Measurements from ENCODE around the gene PLAAT1.

PLAAT1 gene

DNA sequence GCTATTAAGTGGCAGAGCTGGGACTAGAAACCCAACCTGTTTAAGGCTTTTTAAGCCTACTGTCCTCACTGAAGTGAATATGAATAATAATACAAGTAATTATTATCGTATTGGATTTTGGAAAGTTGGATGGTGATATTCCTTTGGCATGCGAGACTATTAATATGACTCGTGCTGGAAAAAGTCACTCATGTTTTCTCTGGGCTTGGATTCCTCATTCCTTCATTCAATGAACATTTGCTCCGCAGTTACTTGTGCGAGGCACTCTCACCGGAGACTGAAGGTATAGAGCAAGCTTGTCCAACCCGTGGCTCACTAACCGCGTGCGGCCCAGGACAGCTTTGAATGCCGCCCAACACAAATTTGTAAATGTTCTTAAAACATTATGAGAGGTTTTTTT lies 694 bp downstream of the PLAAT1 start:
- no peaks in the 10 kb centered on the region; the same call in 1 of the 2 replicates for H3K4me1 ChIP-seq
- H3K36me3 ChIP-seq, result no peaks in the 10 kb centered on the region
- H3K4me3 ChIP-seq (ENCODE audit: low read depth, low read length), result peak overlapping the region; percentile 31; the same call in 1 of the 2 replicates
- H3K27me3 ChIP-seq, result peaks cover 13% of the 10 kb centered on the region
- H3K9me3 ChIP-seq, result no peaks in the 10 kb centered on the region
- TF ChIP-seq, protein P1, sequence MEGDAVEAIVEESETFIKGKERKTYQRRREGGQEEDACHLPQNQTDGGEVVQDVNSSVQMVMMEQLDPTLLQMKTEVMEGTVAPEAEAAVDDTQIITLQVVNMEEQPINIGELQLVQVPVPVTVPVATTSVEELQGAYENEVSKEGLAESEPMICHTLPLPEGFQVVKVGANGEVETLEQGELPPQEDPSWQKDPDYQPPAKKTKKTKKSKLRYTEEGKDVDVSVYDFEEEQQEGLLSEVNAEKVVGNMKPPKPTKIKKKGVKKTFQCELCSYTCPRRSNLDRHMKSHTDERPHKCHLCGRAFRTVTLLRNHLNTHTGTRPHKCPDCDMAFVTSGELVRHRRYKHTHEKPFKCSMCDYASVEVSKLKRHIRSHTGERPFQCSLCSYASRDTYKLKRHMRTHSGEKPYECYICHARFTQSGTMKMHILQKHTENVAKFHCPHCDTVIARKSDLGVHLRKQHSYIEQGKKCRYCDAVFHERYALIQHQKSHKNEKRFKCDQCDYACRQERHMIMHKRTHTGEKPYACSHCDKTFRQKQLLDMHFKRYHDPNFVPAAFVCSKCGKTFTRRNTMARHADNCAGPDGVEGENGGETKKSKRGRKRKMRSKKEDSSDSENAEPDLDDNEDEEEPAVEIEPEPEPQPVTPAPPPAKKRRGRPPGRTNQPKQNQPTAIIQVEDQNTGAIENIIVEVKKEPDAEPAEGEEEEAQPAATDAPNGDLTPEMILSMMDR (IDR thresholded peaks at IDR 0.05; ENCODE audit: low read depth, low read length), result no peak
- DNase-seq, result no peak

DNA sequence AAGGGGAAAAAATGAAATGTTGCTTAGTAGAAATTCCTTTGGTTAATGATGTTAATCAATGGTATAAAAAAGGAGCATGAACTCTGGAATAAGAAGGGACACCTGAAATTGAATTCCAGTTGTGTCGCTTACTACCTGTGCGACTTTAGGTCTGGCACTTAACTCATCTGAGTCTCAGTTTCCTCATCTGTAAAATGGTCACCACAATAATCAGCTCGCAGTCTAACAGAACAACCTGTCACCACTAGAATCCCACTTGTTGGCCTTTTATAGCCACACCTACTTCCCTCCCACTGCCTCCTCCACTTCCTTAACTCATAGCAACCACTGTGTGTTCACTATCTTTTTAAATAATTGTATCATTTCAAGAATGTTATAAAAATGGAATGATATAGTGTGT lies 2.5 kb downstream of the PLAAT1 start:
- H3K4me3 ChIP-seq (ENCODE audit: low read depth, low read length), result no peak overlapping the region
- DNase-seq, result no peak

GRCh38 chr3:193248848-193249468 lies 7.9 kb downstream of the PLAAT1 start:
- Histone ChIP-seq H3K27me3 (no peaks in the 10 kb centered on the region), H3K36me3 (no peaks in the 10 kb centered on the region), H3K9me3 (no peaks in the 10 kb centered on the region), H3K4me1 (no peaks in the 10 kb centered on the region), H3K4me3 (ENCODE audit: low read depth, low read length) (no peak overlapping the region)
- TF ChIP-seq, protein P1 (IDR thresholded peaks at IDR 0.05; ENCODE audit: low read depth, low read length), result no peak
- no peak for DNase-seq

More for the DNA sequence above, 2.5 kb downstream of the PLAAT1 start:
- Histone ChIP-seq H3K36me3 (no peaks in the 10 kb centered on the region), H3K9me3 (no peaks in the 10 kb centered on the region), H3K27me3 (peaks cover 13% of the 10 kb centered on the region), H3K4me1 (no peaks in the 10 kb centered on the region; the same call in 1 of the 2 replicates)
- TF ChIP-seq, protein P1 (IDR thresholded peaks at IDR 0.05; ENCODE audit: low read depth, low read length), result no peak

DNA sequence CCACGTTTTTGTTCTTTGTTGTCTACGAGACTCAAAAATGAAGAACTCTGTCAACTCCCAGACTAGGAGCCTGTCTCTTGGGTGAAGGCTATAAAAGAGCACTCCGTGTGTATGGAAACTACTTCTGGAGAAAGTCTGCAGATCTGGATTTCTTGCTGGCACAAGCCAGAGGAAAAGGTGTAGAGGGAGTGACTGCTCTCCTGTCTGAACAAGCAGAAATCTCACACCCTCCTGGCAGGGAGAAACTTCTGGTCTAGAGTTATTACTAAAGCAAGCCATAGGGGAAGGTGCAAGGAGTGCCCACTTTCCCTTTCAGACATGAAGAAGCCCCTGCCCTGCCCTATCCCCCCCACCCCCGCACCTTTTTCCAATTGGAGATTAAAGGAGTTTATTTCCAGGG lies 9.5 kb downstream of the PLAAT1 start:
- Histone ChIP-seq H3K4me3 (ENCODE audit: low read depth, low read length) (no peak overlapping the region), H3K4me1 (no peaks in the 10 kb centered on the region), H3K9me3 (no peaks in the 10 kb centered on the region), H3K27me3 (no peaks in the 10 kb centered on the region), H3K36me3 (no peaks in the 10 kb centered on the region)
- TF ChIP-seq, protein P1 (IDR thresholded peaks at IDR 0.05; ENCODE audit: low read depth, low read length), result no peak
- no peak for DNase-seq

DNA sequence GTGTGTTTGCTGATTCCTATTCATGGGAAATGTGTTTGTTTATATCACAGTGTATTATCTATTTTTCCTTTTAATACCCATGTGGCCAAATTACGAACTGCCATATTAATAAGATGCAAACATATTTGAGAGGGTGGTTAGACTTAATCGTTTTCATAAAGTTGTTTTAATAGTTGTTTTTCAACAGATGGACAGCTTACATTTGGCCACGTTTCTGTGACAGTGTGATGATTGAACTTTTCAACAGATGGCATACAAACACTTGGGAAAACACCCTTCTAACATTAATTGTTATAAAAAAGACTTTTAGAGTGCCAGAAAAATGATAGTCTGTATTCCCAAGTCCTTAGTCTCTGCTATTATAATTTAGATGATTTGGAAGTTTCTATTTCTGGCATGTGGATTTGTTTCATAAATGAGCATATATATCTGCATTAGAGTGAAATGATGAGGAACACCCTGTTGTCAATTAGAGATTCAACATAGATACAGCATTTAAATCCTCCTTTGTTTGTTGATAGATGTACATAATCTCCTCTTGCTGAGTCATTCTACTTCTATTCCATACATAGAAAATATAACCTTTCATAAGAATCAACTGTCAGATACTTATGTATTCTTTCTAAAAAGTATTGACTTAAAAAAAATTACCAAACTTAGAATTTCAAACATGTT lies 13.1 kb downstream of the PLAAT1 start:
- Histone ChIP-seq H3K4me1 (no peaks in the 10 kb centered on the region), H3K9me3 (no peaks in the 10 kb centered on the region), H3K36me3 (no peaks in the 10 kb centered on the region), H3K27me3 (0 out of 2 replicates have a peak, but pooled peaks cover 2% of the 10 kb centered on the region), H3K4me3 (ENCODE audit: low read depth, low read length) (no peak overlapping the region)
- no peak for DNase-seq
- TF ChIP-seq, protein P1 (IDR thresholded peaks at IDR 0.05; ENCODE audit: low read depth, low read length), result no peak

- Histone ChIP-seq H3K4me1 (no peaks in the 10 kb centered on the region), H3K27me3 (no peaks in the 10 kb centered on the region), H3K36me3 (no peaks in the 10 kb centered on the region), H3K9me3 (no peaks in the 10 kb centered on the region), H3K4me3 (ENCODE audit: low read depth, low read length) (no peak overlapping the region)
- TF ChIP-seq, protein P1 (IDR thresholded peaks at IDR 0.05; ENCODE audit: low read depth, low read length), result no peak
- no peak for DNase-seq
Measured at GRCh38 chr3:193261970-193262369, 20.9 kb downstream of the PLAAT1 start.

Data from BE2C (cell line).